PC-3 (cell line): ENCODE data around the gene NPSR1.

ENCODE experiments used
- CTCF ChIP-seq: fragments of 300-600 bp; sonication (generic); conservative IDR thresholded peaks from 2 replicates; pipeline ENCODE4 v1.5.1; 2017; ENCODE audit warnings: antibody characterized with exemption, low read depth, mild to moderate bottlenecking, low read length
- EZH2 ChIP-seq: fragments of 300-600 bp; sonication (generic); IDR thresholded peaks from one replicate; pipeline ENCODE4 v1.6.1; 2017; ENCODE audit warnings: antibody characterized with exemption, mild to moderate bottlenecking, low read length; ENCODE audit not compliant: unreplicated experiment
- EZH2phosphoT487 ChIP-seq: fragments of 300-600 bp; sonication (generic); IDR thresholded peaks from 2 replicates; pipeline ENCODE4 v1.6.1; 2018; ENCODE audit warnings: mild to moderate bottlenecking, antibody characterized with exemption, low read length, borderline replicate concordance

- TF ChIP-seq EZH2phosphoT487, result no peak
- no peak for TF ChIP-seq EZH2
- TF ChIP-seq CTCF, result no peak
Measured at GRCh38 chr7:34839645-34840044, 181.6 kb downstream of the NPSR1 start.
